ENCODE results near the gene PCSK5. TPM values are rescaled to one million over a fixed set of nuclear protein-coding genes. Genes with fewer than 3 reads are reported as not detected.
"Not testable (repeated sequence)": the region's sequence is repeated elsewhere in the genome, so short reads cannot be mapped to it uniquely, and the experiment has no call there.

PCSK5 gene
- total RNA-seq, 2 donors from 2014 or later, result 2.4 to 32.2 TPM

DNA sequence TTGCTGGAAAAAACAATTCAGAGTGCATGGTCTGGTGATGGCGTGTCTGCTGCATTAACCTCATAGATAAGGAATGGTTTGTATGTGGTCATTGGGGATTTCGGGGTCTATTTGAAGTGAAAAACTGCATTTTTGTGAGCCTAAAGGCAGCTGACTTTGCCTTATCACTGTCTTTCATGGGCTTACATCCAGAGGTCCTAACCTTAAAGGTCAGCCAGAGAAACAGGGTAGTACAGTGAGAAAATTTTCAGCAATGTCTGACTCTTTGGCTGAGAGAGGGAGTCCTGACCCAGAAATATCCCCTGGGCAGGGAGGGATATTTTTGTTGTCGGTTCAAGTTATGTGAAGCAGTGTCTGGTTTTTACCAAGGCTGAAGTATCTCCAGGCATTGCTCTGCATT lies 5.7 kb downstream of the PCSK5 start:
- 93% methylated on average over 3 of the region's 3 CpGs for WGBS
- no peak for DNase-seq (ENCODE audit: low spot score)
- Histone ChIP-seq H3K27me3 (replicated peaks; ENCODE audit: insufficient read depth) (no peaks in the 10 kb centered on the region), H3K27ac (no peak overlapping the region), H3K4me3 (no peak overlapping the region), H3K4me1 (replicated peaks) (no peaks in the 10 kb centered on the region), H3K36me3 (no peaks in the 10 kb centered on the region), H3K9me3 (no peaks in the 10 kb centered on the region)
- TF ChIP-seq POLR2A (IDR thresholded peaks at IDR 0.05) (no peak), POLR2AphosphoS5 (IDR thresholded peaks at IDR 0.05) (no peak)
- TF ChIP-seq, protein P1, sequence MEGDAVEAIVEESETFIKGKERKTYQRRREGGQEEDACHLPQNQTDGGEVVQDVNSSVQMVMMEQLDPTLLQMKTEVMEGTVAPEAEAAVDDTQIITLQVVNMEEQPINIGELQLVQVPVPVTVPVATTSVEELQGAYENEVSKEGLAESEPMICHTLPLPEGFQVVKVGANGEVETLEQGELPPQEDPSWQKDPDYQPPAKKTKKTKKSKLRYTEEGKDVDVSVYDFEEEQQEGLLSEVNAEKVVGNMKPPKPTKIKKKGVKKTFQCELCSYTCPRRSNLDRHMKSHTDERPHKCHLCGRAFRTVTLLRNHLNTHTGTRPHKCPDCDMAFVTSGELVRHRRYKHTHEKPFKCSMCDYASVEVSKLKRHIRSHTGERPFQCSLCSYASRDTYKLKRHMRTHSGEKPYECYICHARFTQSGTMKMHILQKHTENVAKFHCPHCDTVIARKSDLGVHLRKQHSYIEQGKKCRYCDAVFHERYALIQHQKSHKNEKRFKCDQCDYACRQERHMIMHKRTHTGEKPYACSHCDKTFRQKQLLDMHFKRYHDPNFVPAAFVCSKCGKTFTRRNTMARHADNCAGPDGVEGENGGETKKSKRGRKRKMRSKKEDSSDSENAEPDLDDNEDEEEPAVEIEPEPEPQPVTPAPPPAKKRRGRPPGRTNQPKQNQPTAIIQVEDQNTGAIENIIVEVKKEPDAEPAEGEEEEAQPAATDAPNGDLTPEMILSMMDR (IDR thresholded peaks at IDR 0.05), result no peak
- intact Hi-C loops (cut with DNase I), result loop anchor here (10.0 kb wide), 3 partner anchors 139 to 499 kb away; partner anchors contain the start of gene RFK

DNA sequence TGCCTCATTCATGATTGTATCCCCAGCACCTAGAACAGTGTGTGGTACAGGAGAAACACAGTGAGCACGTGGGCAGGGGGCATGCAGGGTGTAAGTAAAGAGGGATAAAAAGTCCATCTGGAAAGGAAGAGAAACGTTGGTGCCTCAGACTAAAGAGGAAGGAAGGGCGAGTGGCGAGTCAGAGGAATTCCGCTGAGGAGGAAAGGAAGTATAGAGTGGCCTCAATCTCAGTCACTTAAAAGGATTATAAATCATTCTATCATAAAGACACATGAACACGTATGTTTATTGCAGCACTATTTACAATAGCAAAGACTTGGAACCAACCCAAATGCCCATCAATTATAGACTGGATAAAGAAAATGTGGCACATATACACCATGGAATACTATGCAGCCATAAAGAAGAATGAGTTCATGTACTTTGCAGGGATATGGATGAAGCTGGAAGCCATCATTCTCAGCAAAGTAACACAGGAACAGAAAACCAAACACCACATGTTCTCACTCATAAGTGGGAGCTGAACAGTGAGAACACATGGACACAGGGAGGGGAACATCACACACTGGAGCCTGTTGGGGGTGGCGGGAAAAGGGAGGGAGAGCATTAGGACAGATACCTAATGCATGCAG lies 10.5 kb downstream of the PCSK5 start:
- H3K4me3 ChIP-seq; intact Hi-C loops (cut with DNase I); H3K4me1 ChIP-seq (replicated peaks); H3K9me3 ChIP-seq; H3K27me3 ChIP-seq (replicated peaks; ENCODE audit: insufficient read depth); H3K36me3 ChIP-seq; DNase-seq (ENCODE audit: low spot score); H3K27ac ChIP-seq: not testable (repeated sequence)
- WGBS, result 79% methylated on average over 7 of the region's 7 CpGs

DNA sequence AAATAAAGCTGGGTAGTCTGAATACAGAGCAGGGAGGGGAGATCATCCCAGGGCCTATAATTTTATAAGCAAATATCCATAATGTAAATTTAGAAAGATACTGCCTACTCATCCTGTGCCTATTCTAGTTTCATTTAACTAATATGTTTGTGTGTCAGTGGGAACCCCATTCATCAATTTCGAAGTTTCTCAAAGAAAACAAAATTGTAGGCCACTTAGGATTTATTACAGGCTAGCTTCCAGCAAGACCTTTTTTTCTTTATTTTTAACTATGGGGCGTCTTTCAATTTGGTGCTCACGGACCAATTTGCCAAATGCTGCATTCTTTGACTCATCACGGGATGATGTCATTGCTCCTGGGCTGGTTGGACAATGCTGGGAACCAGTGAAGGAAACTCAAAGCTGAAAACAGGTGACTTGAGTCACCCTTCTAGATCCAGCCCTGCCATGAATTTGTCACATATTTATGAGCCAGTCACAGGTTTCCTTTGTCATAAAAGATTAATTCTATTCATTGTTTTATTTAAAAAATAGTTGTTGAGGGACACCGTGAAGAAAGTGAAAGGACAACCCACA lies 13.4 kb downstream of the PCSK5 start:
- no peaks in the 10 kb centered on the region for H3K27me3 ChIP-seq (replicated peaks; ENCODE audit: insufficient read depth)
- no peak for TF ChIP-seq POLR2A (IDR thresholded peaks at IDR 0.05)
- no peak for TF ChIP-seq POLR2AphosphoS5 (IDR thresholded peaks at IDR 0.05)
- TF ChIP-seq, protein P1 (IDR thresholded peaks at IDR 0.05), result no peak
- 63% methylated on average over 5 of the region's 5 CpGs for WGBS
- H3K27ac ChIP-seq, result no peak overlapping the region
- H3K4me1 ChIP-seq (replicated peaks), result no peaks in the 10 kb centered on the region
- H3K36me3 ChIP-seq, result no peaks in the 10 kb centered on the region
- H3K9me3 ChIP-seq, result no peaks in the 10 kb centered on the region
- DNase-seq (ENCODE audit: low spot score), result no peak
- no peak overlapping the region for H3K4me3 ChIP-seq
- intact Hi-C loops (cut with DNase I), result no loop called here

DNA sequence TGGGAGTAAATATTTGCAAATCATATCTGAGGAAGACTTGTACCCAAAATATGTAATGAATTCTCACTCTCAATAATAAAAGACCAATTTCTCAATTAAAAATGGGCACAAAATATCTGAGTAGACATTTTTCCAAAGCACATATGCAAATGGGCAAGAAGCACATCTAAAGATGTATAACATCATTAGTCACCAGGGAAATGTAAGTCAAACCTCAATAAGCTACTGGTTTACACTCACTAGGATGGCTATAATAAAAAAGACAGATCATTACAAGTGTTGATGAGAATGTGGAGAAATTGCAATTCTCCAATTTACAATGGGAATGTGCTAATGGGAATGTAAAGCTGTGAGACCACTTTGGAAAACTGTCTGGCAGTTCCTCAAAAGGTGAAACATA lies 13.9 kb downstream of the PCSK5 start:
- DNase-seq (ENCODE audit: low spot score), result no peak
- H3K9me3 ChIP-seq, result no peaks in the 10 kb centered on the region
- H3K4me3 ChIP-seq, result no peak overlapping the region
- H3K36me3 ChIP-seq, result no peaks in the 10 kb centered on the region
- no peaks in the 10 kb centered on the region for H3K27me3 ChIP-seq (replicated peaks; ENCODE audit: insufficient read depth)
- no peaks in the 10 kb centered on the region for H3K4me1 ChIP-seq (replicated peaks)
- intact Hi-C loops (cut with DNase I), result no loop called here
- TF ChIP-seq, protein P1 (IDR thresholded peaks at IDR 0.05), result no peak
- TF ChIP-seq POLR2AphosphoS5 (IDR thresholded peaks at IDR 0.05) (no peak), POLR2A (IDR thresholded peaks at IDR 0.05) (no peak)
- no peak overlapping the region for H3K27ac ChIP-seq

DNA sequence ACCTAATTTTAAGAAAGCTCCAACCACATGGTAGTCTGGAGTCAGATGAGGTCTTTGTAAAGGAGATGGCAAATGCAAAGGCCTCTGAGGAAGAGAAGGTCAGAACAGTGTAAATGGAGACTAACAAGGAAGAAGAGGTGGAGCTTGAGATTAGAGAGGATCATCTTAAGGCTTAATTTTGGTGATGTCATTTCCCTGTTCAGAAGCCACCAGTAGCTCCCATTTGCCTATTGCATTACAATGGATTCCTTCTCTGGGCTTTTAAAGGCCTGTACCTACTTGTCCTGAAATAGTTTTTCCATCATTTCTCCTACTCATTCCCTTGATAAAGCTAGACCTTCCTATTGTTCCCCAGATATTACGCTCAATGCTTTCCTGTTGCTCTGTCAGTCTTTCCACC lies 16.1 kb downstream of the PCSK5 start:
- Histone ChIP-seq H3K4me1 (replicated peaks) (no peaks in the 10 kb centered on the region), H3K36me3 (no peaks in the 10 kb centered on the region), H3K27ac (no peak overlapping the region), H3K4me3 (no peak overlapping the region), H3K9me3 (no peaks in the 10 kb centered on the region), H3K27me3 (replicated peaks; ENCODE audit: insufficient read depth) (no peaks in the 10 kb centered on the region)
- intact Hi-C loops (cut with DNase I), result no loop called here
- no peak for DNase-seq (ENCODE audit: low spot score)
- no peak for TF ChIP-seq POLR2AphosphoS5 (IDR thresholded peaks at IDR 0.05)
- TF ChIP-seq POLR2A (IDR thresholded peaks at IDR 0.05), result no peak
- TF ChIP-seq, protein P1 (IDR thresholded peaks at IDR 0.05), result no peak
- WGBS, result 100% methylated on average over 1 of the region's 1 CpG

Measured in prostate gland (tissue), 2 donors.